GM10847 (cell line): Measurements from ENCODE around the gene ATP11B.

Experiments used
- POLR2A ChIP-seq: IDR thresholded peaks from 2 replicates; pipeline ENCODE4 v1.6.1; 2011; ENCODE audit not compliant: insufficient read length; ENCODE audit errors: extremely low read depth

ATP11B gene

DNA sequence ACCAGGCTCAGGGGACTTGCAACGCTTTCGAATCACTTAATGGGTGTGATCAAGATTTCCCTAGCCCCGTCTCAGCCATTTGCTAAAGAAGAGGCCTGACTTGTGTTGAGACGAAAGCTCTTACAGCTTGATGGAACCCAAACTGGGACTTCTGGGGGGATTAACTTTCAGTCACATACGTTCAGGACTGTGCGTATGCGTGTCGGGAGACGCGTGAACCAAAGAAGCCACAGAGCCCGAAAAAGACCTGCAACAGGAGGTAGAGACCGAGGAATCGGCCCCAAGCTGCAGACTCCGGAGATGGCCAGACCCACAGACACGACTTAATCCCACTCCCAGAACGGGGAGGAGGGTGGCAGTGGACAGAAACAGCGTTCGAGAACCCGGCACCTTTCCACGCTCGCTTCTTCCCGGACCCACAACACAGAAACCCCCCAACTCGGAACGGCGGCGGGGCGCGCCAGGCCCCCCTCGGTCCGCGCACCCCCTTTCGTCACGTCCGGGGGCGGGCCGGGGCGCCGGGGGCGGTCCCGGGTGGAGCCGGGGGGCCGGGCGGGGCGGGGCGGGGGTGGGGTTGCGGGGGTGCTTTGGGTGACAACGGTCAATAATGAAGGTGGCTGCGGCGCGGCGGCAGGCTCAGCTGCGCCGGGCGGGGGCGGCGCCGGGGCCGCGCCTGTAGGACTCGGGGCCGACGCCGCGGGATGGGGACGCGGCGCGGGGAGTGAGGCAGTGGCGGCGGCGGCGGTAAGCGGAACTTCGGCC, at the start of gene ATP11B:
Gene ATP11B (plus strand): TSS at position 604 of the 762 bp plus-strand sequence. CDS start 256 bp downstream, outside the sequence.
- peak; percentile 83 for TF ChIP-seq POLR2A

DNA sequence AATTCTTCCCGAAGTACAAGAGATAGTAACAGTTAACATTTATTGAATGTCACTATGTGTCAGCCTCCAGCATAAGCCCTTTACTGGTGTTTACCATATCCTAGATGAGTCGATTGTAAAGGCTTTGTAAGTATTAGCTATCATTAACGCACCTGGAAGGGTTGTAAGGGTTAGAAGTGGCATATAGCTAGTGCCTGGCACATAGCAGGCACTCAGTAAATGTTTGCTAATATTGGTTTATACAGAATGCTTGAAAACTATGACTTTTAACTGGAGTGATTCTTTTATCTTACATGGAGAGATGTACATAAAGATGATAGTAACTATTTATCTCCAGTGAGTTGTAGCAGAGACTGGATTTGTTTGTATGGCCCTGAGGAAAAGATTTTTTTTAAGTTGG, 46.3 kb upstream of the ATP11B start:
- no peak for TF ChIP-seq POLR2A

DNA sequence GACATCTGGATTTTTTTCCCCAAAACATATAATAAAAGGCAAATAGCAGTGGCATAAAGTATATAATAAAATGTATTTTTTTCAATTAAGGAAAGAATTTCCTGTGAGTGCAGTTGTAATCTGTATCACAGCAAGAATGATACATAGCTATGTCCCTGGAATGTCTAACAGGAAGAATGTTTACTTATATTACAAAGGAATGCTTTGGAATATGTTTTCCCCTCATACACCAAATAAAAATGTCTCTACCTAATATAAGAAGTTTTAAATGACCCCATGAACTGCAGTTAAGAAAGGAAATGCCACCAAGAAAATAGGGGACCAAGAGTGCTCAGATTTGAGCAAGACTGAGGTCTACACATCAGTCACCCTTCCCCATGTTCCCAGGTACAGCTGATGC, 38.0 kb upstream of the ATP11B start:
- TF ChIP-seq POLR2A, result no peak

DNA sequence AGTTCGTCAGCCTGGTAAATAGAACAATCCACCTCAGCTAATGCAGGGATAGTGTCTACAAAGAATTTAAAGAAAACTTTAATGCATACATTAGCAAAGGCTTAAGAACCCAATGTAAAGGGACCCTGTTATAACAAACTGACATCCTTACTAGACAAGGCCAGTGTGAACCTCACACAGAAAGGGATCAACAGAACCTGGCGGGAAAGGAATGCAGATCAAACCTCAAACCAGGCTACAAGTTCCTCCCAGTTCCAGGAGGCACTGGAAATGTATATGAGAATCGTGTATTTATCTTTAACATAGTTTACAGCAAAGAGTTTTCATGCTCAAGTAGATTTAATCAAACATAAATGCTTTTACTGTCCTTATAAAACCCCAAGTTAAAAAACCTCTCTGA, 37.6 kb upstream of the ATP11B start:
- TF ChIP-seq POLR2A, result no peak

DNA sequence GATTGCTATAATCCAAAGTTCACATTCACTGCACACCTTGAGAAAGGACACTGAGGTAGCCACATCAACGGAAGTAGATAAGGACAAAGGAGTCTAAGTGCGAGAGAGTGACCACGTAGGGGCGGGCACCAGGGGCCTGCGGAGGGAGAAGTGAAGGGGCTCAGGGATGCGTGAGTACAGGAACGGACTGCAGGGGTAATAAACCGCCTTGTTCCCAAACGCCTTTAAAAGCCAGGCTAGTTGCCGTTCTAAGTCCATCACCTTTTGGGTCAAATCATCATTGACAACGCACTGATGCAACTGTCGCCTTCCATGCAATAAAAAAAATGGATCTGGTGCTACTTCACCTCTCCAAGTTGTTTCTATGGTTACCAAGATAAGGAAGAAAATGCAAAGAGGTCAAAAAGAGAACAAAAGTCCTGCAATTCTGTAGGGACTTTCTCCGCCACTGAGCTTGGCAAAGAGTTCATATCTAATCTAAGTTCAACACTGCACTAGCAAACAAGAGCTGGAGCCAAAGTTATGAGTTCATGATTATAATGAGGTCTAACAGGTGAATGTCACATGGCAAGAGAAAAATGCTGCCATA, 32.6 kb upstream of the ATP11B start:
- no peak for TF ChIP-seq POLR2A

DNA sequence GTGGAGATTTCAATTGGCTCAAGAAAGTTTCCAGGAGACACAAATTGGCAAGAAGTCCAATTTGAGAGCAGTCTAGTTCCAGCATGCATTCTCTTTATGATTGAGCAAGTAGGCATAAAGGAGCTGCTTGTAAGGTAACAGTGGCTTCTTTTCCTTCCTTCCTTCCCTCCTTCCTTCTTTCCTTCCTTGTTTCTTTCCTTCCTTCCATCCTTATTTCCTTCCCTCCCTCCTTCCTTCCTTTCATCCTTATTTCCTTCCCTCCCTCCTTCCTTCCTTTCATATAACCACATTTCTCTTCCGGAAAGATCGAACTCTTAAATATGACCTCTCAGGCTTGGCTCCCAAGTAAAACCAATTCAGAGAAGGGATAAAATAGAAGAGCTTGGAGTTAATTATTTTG, 29.4 kb upstream of the ATP11B start:
- no peak for TF ChIP-seq POLR2A

DNA sequence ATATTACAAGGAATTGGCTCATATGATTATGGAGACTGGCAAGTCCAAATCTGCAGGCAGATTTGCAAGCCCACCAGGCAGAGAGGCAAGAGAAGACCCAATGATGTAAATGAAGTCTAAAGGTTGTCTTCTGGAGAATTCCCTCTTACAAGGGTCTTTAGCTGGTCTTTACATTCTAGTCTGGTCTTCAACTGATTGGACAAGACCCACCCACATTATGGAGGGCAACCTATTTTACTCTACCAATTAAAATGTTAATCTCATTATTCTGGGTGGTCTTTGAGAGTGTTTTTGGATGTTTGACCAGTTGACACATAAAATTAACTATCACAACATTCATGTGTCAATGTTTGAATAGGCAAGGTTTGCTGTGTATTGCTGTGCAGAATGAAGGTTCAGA, 28.0 kb upstream of the ATP11B start:
- TF ChIP-seq POLR2A, result no peak

DNA sequence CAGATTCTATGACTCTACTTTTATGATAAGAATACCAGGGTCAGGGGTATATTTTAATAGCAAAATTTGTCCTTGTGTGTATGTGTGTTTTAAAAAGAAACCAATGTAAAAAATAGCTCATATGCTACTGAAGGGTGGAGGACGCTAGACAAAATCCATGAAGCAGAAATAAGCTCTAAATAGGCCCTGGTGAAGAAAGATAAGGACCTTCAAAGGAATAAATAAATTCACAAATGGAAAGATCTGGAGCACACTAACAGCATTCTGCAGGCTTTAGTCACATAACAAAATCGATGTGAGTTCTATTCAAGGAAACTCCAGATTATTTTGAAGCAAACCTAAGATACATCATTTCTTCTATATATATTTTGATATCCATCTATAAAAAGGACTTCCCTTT, 27.2 kb upstream of the ATP11B start:
- no peak for TF ChIP-seq POLR2A

DNA sequence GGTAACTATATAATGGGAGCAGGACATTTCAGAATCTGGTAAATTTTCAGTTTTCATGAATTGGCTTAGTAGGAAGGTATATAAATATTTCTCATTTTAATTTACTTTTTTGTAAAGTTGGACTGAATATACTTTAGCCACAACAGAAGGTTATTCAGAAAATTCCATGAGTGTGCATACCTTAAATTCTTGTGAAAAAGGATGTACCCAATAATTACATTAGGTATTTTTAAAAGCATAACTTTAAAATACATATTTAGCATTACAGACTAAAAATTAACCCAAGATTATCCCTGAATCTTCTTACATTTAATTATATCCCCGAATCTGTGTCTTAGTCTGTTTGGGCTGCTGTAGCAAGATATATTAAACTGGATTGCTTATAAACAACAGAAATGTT, 24.9 kb upstream of the ATP11B start:
- no peak for TF ChIP-seq POLR2A

DNA sequence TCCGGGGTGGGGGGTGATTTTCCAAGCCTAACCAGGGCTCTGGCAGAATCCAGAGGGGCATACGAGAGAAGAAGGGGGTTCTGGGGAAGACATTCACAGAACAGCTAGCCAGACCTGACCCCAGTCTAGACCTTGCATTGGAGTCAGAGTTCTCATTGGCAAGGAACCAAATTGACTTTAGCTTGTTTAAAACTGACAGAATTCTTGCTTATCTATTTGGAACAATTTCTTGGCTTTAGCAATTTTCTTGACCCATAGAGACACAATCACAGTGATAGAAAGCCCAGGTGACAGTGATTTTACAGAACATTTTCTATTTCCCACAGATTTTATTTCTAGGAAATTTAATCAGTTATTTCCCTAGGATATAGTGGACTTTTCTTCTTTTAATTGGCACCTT, 23.6 kb upstream of the ATP11B start:
- TF ChIP-seq POLR2A, result no peak

DNA sequence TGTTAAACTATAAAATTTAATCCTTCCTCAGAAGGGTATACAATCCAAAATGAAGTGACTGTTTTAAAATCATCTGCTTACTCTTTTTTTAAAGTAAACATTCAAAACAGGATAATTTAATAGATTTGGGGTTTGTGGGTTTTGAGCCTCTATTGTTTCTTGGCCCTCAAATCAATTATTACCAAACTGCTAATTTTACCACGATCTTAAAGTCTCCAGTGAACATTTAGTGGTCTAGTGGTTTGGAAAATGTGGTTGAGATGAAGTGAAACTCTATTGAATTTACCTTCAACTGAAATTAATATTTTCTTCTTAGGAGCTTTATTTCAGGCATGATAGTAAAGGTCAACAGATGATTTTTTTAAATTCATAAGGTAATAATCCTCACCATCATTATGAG, 11.2 kb upstream of the ATP11B start:
- TF ChIP-seq POLR2A, result no peak

DNA sequence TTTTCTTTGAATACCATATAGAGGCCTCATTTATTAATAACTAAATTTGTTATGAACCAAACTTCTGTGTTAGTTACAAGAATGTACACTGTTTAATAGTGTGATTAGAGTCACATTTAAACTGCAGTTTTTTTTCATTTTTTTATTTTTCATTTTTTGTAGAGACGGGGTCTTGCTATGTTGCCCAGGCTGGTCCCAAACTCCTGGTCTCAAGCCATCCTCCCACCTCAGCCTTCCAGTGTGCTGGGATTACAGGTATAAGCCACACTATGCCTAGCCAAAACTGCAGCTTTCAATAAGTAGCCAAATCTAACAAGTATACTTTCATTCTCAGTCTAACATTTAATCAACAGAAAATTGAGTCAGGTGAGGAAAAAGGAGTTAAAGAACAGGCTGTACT, 10.2 kb upstream of the ATP11B start:
- TF ChIP-seq POLR2A, result no peak

DNA sequence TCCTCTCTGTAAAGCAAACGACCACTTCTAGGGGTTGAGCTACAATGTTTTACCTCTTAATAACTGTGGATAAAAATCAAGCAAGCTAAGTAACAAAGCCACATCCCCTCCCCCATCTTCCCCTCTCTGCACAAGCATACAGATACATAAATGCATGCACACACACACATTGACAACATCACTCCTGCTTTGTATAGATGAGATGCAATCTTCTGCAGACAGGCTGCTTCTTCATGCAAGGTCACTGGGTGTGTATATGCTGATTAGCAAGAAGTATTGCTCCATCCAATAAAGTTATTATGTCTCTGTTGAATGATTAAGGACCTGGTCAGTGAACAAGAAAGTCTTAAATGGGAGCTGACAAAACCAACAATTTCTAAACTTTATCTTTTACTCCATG, 8.8 kb upstream of the ATP11B start:
- no peak for TF ChIP-seq POLR2A

DNA sequence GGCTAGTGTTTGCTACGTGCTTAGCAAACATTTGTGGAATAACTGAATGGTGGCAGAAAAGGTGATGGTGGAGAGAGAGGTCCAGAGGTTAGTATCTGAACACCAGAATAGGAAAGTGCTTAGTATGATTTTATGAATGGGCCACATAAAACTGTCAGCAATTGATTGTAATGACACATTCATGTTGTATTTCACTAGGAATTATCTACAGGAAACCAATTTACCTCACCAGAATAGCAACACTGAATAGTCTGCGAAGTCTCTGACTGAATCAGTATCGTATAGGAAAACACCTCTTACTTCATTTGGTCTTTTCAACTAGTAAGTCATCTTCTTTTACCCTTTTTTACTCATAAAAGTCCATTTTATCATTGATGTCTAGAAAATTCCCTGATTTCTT, 8.2 kb upstream of the ATP11B start:
- TF ChIP-seq POLR2A, result no peak

DNA sequence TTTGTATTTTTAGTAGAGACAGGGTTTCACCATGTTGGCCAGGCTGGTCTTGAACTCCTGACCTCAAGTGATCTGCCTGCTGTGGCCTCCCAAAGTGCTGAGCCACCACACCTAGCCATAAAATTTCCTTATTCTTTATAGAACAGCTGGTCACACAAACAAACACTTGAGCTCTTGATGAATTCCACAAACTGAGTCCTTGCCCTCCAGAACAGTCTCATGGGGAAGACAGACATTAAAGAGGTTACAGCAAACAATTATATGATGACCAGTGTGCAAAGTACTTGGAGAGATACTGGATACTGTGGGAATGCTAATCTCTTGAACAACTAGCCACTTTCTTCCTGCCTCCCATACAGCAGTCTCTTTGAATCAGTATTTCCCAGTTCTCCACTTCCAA, 7.5 kb upstream of the ATP11B start:
- no peak for TF ChIP-seq POLR2A

DNA sequence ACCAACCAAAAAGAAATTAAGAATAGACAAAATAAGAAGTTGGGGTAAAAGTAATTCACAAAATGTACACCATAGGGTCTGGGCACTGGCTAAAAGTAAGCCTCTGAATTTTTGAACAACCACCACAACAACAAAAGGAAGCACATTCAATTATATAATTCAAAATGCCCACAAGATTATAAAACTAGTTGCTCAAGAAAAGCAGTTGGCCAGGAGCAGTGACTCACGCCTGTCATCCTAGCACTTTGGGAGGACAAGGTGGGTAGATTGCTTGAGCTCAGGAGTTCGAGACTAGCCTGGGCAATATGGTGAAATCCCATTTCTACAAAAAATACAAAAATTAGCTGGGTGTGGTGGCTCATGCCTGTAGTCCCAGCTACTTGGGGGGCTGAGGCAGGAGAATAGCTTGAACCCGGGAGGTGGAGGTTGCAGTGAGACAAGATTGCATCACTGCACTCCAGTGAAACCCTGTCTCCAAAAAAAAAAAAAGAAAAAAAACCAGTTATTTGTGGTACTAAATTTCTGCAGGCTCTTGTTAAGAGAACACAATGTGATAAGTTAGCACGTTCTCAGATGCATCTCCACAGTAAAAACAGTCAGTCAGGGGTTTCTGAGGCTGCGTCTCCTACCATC, 6.6 kb upstream of the ATP11B start:
- TF ChIP-seq POLR2A, result no peak
